OCI-LY7 (cell line): ENCODE data around the gene IER5L. TPM values are rescaled to one million over a fixed set of nuclear protein-coding genes. Genes with fewer than 3 reads are reported as not detected.

ENCODE experiments used
- BruUV-seq: library from RNA; stranded (reverse); fragments of 400-500 nt; replicated peaks from 2 replicates; lab custom pipeline; 2021; lab: Mats Ljungman, UMichigan
- CTCF ChIA-PET: fragments of 300-600 bp; sonication (Branson Sonifier 250); formaldehyde crosslinking; loops from one replicate; lab custom pipeline; 2022; ENCODE audit warnings: antibody characterized with exemption; ENCODE audit not compliant: unreplicated experiment; lab: Charles Lee
- POLR2A ChIA-PET: fragments of 300-600 bp; sonication (Branson Sonifier 250); formaldehyde crosslinking; loops from one replicate; lab custom pipeline; 2022; ENCODE audit warnings: antibody characterized with exemption; lab: Charles Lee
- DNase-seq: peaks from one replicate; pipeline ENCODE4 v3.0.0-alpha.2; 2015; ENCODE audit warnings: low spot score
- H2AFZ ChIP-seq: fragments of 200-600 bp; sonication (generic), shearing (Covaris generic); 2 replicates; pipeline ENCODE4 v1.6.1; 2014; ENCODE audit warnings: mild to moderate bottlenecking, antibody characterized with exemption, low read length, moderate library complexity
- H3K27ac ChIP-seq: fragments of 200-600 bp; sonication (generic); 2 replicates; pipeline ENCODE4 v1.5.1; 2014; ENCODE audit warnings: mixed run types, low read depth, mild to moderate bottlenecking, moderate library complexity, low read length, inconsistent platforms; ENCODE audit not compliant: poor library complexity, severe bottlenecking
- H3K36me3 ChIP-seq: fragments of 200-600 bp; sonication (generic); 2 replicates; pipeline ENCODE4 v1.6.1; 2014; ENCODE audit warnings: mild to moderate bottlenecking, antibody characterized with exemption, low read length, moderate library complexity, mixed read lengths; ENCODE audit not compliant: insufficient read depth
- H3K4me1 ChIP-seq: fragments of 200-600 bp; sonication (generic); 2 replicates; pipeline ENCODE4 v1.5.1; 2014; ENCODE audit warnings: mild to moderate bottlenecking, low read length; ENCODE audit not compliant: insufficient read depth, poor library complexity, severe bottlenecking
- H3K4me2 ChIP-seq: fragments of 200-600 bp; sonication (generic); 2 replicates; pipeline ENCODE4 v1.6.1; 2014; ENCODE audit warnings: mild to moderate bottlenecking, low read length
- H3K4me3 ChIP-seq: fragments of 200-600 bp; sonication (generic); 2 replicates; pipeline ENCODE4 v1.5.1; 2014; ENCODE audit warnings: mild to moderate bottlenecking, low read depth, low read length; ENCODE audit not compliant: poor library complexity, severe bottlenecking
- H3K79me2 ChIP-seq: fragments of 200-600 bp; sonication (generic); 2 replicates; pipeline ENCODE4 v1.6.1; 2016; ENCODE audit warnings: low read depth, mild to moderate bottlenecking, low read length, moderate library complexity, mixed read lengths; ENCODE audit not compliant: insufficient read depth
- H3K9me2 ChIP-seq: fragments of 200-600 bp; sonication (generic); 2 replicates; pipeline ENCODE4 v1.6.1; 2016; ENCODE audit warnings: mild to moderate bottlenecking, low read length, mixed read lengths; ENCODE audit not compliant: insufficient read depth
- H3K9me3 ChIP-seq: fragments of 200-600 bp; sonication (generic); 2 replicates; pipeline ENCODE4 v1.6.1; 2014; ENCODE audit warnings: mild to moderate bottlenecking, mixed run types, low read length, mixed read lengths
- H4K20me1 ChIP-seq: fragments of 200-600 bp; sonication (generic); 2 replicates; pipeline ENCODE4 v1.6.1; 2014; ENCODE audit warnings: mild to moderate bottlenecking, antibody characterized with exemption, low read length, moderate library complexity, mixed read lengths; ENCODE audit not compliant: insufficient read depth
- CTCF ChIP-seq: fragments of 200-600 bp; sonication (generic); conservative IDR thresholded peaks from 2 replicates; pipeline ENCODE4 v1.5.1; 2014; ENCODE audit warnings: mild to moderate bottlenecking, antibody characterized with exemption, low read length, moderate library complexity, mixed read lengths
- EZH2phosphoT487 ChIP-seq: fragments of 200-600 bp; sonication (generic); IDR thresholded peaks from 2 replicates; pipeline ENCODE4 v1.6.1; 2018; ENCODE audit warnings: low read depth, borderline replicate concordance, mild to moderate bottlenecking, mixed run types, antibody characterized with exemption, low read length, moderate library complexity, mixed read lengths
- intact Hi-C: fragments of 100-400 bp; cut with micrococcal nuclease; formaldehyde crosslinking; loops from one replicate; pipeline ENCODE4 v1.10.0; 2022; ENCODE audit not compliant: unreplicated experiment
- total RNA-seq, 2 experiments: library from RNA; depleted of rRNA in 1 of 2; stranded (reverse); fragments of >200 nt in 1 of 2; shearing (Covaris generic) in 1 of 2; gene quantifications; 2 replicates each; pipeline ENCODE4 v1.2.3, GENCODE V29; 2014 to 2022

IER5L gene
- total RNA-seq, 2 experiments from 2014 or later: 2.8 to 21.2 TPM

DNA sequence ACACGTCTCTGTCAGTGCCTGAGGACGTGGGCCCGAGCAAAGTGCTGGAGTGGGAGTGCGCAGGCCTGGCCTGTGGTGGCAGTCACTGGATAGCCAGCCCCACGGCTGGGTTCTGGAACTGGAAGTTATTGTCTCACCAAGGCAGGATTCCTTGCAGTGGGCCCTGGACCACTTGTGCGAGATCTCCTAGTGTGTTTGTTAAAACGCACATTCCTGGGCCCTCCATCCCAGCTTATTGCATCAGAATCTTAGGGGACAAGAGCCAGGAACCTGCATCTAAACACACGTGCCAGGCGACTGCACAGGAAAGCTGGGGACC lies 40.0 kb downstream of the IER5L start:
- H4K20me1 ChIP-seq: no peaks in the 10 kb centered on the region
- no peak for TF ChIP-seq EZH2phosphoT487
- no peak for TF ChIP-seq CTCF
- no peak overlapping the region for H3K27ac ChIP-seq
- no peak overlapping the region for H3K4me2 ChIP-seq
- DNase-seq: no peak
- H3K4me3 ChIP-seq: no peak overlapping the region
- H3K79me2 ChIP-seq: no peaks in the 10 kb centered on the region; the same call in 1 of the 2 replicates
- peaks cover 42% of the 10 kb centered on the region for H3K4me1 ChIP-seq
- no TSS peak for BruUV-seq
- H3K9me3 ChIP-seq: no peaks in the 10 kb centered on the region
- CTCF ChIA-PET: interaction anchor here (0.7 to 0.9 kb wide), 2 partner anchors 11 to 83 kb away, joined by 3 read pairs; no protein-coding TSS in a partner anchor
- POLR2A ChIA-PET: interaction anchor here (0.6 to 1.1 kb wide), 2 partner anchors 15 to 213 kb away, joined by 3 read pairs; no protein-coding TSS in a partner anchor
- intact Hi-C loops: no loop called here
- no peaks in the 10 kb centered on the region for H3K9me2 ChIP-seq
- H3K36me3 ChIP-seq: peaks cover 46% of the 10 kb centered on the region; the same call in 1 of the 2 replicates
- no peak overlapping the region for H2AFZ ChIP-seq

DNA sequence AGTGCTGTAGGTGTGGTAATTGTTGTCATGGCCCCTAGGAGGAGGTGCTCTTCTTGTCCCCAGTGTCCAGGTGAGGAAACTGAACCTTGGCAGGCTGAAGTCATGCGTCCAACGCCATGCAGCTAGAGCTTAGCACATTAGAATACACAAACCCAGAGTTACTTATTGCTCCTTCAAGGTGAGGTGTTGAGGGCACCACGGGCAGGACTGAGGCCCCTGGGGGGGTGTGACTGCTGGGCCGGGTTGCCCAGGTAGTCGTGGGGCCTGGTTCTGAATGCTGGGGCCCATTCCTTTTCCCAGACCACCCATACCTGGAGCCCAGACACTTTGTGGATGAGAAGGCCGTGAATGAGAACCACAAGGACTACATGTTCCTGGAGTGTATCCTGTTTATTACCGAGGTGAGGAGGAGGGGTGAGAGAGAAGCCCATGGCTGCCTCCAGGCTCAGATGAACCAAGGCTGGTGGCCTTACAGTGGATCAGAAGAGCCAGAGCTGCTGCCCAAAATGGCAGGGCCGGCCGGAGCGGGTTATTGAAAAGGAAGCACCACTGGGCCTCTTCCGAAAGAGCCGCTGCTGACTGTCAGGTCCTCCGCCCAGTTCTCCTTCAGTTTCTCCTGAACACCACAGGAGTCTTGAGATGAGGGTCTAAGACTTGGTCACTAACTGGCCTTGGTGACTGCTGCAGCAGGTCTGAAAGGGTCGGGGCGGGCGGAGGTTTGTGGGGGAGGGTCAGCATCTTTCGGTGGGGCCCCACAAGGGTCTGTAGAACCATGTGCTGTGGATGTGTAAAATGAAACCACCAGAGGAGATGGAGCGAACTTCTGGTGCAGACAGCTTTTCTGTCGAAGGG lies 40.5 kb downstream of the IER5L start:
- BruUV-seq: no TSS peak
- no peaks in the 10 kb centered on the region; the same call in 1 of the 2 replicates for H3K79me2 ChIP-seq
- H3K4me3 ChIP-seq: no peak overlapping the region
- no peaks in the 10 kb centered on the region for H3K9me2 ChIP-seq
- no peak overlapping the region for H3K27ac ChIP-seq
- no peak overlapping the region for H2AFZ ChIP-seq
- intact Hi-C loops: no loop called here
- peaks cover 36% of the 10 kb centered on the region for H3K4me1 ChIP-seq
- no peak overlapping the region for H3K4me2 ChIP-seq
- H3K36me3 ChIP-seq: peaks cover 47% of the 10 kb centered on the region
- no peaks in the 10 kb centered on the region for H4K20me1 ChIP-seq
- ChIA-PET POLR2A (interaction anchor here (0.6 to 1.1 kb wide), 2 partner anchors 14 to 212 kb away, joined by 3 read pairs; no protein-coding TSS in a partner anchor), CTCF (no interaction called here)
- no peaks in the 10 kb centered on the region for H3K9me3 ChIP-seq
- TF ChIP-seq CTCF: no peak
- TF ChIP-seq EZH2phosphoT487: no peak
- no peak for DNase-seq
